Epithelial cell of esophagus (primary cell): Measurements from ENCODE around the gene RMDN2.

Experiments used
- DNase-seq: peaks from one replicate; pipeline ENCODE4 v3.0.0; 2010; ENCODE audit warnings: low read depth
- H3K4me3 ChIP-seq: 2 replicates; pipeline ENCODE4 v1.5.1; 2011; ENCODE audit warnings: mild to moderate bottlenecking, low read length, control low read depth
- CTCF ChIP-seq: IDR thresholded peaks from 2 replicates; pipeline ENCODE4 v1.5.1; 2011; ENCODE audit warnings: low read depth, mild to moderate bottlenecking, low read length, control low read depth, inconsistent platforms; ENCODE audit not compliant: insufficient read depth; ENCODE audit errors: missing control alignments

RMDN2 gene

GRCh38 chr2:38032946-38033345 lies 107.9 kb downstream of the RMDN2 start:
- H3K4me3 ChIP-seq = no peak overlapping the region
- no peak for DNase-seq
- TF ChIP-seq CTCF = no peak

GRCh38 chr2:38033646-38034045 lies 108.6 kb downstream of the RMDN2 start:
- no peak overlapping the region for H3K4me3 ChIP-seq
- no peak for DNase-seq
- no peak for TF ChIP-seq CTCF

- no peak for DNase-seq
- H3K4me3 ChIP-seq = no peak overlapping the region
These were observed 110.9 kb downstream of the RMDN2 start for GRCh38 chr2:38035968-38036367.

GRCh38 chr2:38037325-38037724 lies 112.2 kb downstream of the RMDN2 start:
- TF ChIP-seq CTCF = no peak
- no peak overlapping the region for H3K4me3 ChIP-seq
- peak; percentile 42 for DNase-seq

More at GRCh38 chr2:38035968-38036367, 110.9 kb downstream of the RMDN2 start:
- no peak for TF ChIP-seq CTCF

GRCh38 chr2:38037757-38038621 lies 112.9 kb downstream of the RMDN2 start:
- no peak for TF ChIP-seq CTCF
- H3K4me3 ChIP-seq = peak overlapping the region; percentile 20
- peak; percentile 72 for DNase-seq

- no peak for TF ChIP-seq CTCF
- DNase-seq = no peak
- H3K4me3 ChIP-seq = no peak overlapping the region
These were observed 113.6 kb downstream of the RMDN2 start for GRCh38 chr2:38038682-38039081.
